ENCODE data around the gene DPH7.

The DPH7 gene

GRCh38 chr9:137574192-137574591 lies 4.5 kb downstream of the DPH7 start:
- no peak for ATAC-seq
- TF ChIP-seq RARB (CRISPR knock-in tag; IDR thresholded peaks at IDR 0.05), result no peak
- TF ChIP-seq ZNF565 (CRISPR knock-in tag; conservative IDR thresholded peaks at IDR 0.05; ENCODE audit: low read depth), result no peak
- TF ChIP-seq POU6F1 (CRISPR knock-in tag; IDR thresholded peaks at IDR 0.05; ENCODE audit: borderline replicate concordance, low read depth), result no peak
- no peak for TF ChIP-seq BACH2 (CRISPR knock-in tag; IDR thresholded peaks at IDR 0.05; ENCODE audit: borderline replicate concordance)
- TF ChIP-seq PATZ1 (CRISPR knock-in tag; IDR thresholded peaks at IDR 0.05; ENCODE audit: borderline replicate concordance), result no peak
- TF ChIP-seq TOX (CRISPR knock-in tag; IDR thresholded peaks at IDR 0.05; ENCODE audit: borderline replicate concordance), result no peak
- TF ChIP-seq ISL1 (CRISPR knock-in tag; IDR thresholded peaks at IDR 0.05), result no peak
- no peak for TF ChIP-seq CSDC2 (CRISPR knock-in tag; IDR thresholded peaks at IDR 0.05)
- TF ChIP-seq GLIS3 (CRISPR knock-in tag; IDR thresholded peaks at IDR 0.05), result no peak
- no peak for TF ChIP-seq ZFP30 (CRISPR knock-in tag; IDR thresholded peaks at IDR 0.05)
- TF ChIP-seq CSRNP3 (CRISPR knock-in tag; IDR thresholded peaks at IDR 0.05), result no peak
- no peak for TF ChIP-seq ZNF8 (CRISPR knock-in tag; IDR thresholded peaks at IDR 0.05)
- no peak for TF ChIP-seq ARNTL (CRISPR knock-in tag; IDR thresholded peaks at IDR 0.05; ENCODE audit: borderline replicate concordance, low read depth)
- TF ChIP-seq ZNF70 (CRISPR knock-in tag; IDR thresholded peaks at IDR 0.05), result no peak
- TF ChIP-seq ESRRG (CRISPR knock-in tag; IDR thresholded peaks at IDR 0.05), result no peak
- TF ChIP-seq TSHZ2 (CRISPR knock-in tag; IDR thresholded peaks at IDR 0.05), result no peak

- no peak for ATAC-seq
- TF ChIP-seq PATZ1 (CRISPR knock-in tag; IDR thresholded peaks at IDR 0.05; ENCODE audit: borderline replicate concordance) (no peak), ZNF8 (CRISPR knock-in tag; IDR thresholded peaks at IDR 0.05) (no peak), ZNF70 (CRISPR knock-in tag; IDR thresholded peaks at IDR 0.05) (no peak), ARNTL (CRISPR knock-in tag; IDR thresholded peaks at IDR 0.05; ENCODE audit: borderline replicate concordance, low read depth) (no peak), CREB5 (CRISPR knock-in tag; IDR thresholded peaks at IDR 0.05; ENCODE audit: low read depth) (no peak), TOX (CRISPR knock-in tag; IDR thresholded peaks at IDR 0.05; ENCODE audit: borderline replicate concordance) (no peak), SNAI2 (CRISPR knock-in tag; IDR thresholded peaks at IDR 0.05) (no peak), ZFP3 (CRISPR knock-in tag; IDR thresholded peaks at IDR 0.05) (no peak), ZC3H10 (CRISPR knock-in tag; IDR thresholded peaks at IDR 0.05) (no peak), ESRRG (CRISPR knock-in tag; IDR thresholded peaks at IDR 0.05) (no peak), RARB (CRISPR knock-in tag; IDR thresholded peaks at IDR 0.05) (no peak), CSDC2 (CRISPR knock-in tag; IDR thresholded peaks at IDR 0.05) (no peak), ISL1 (CRISPR knock-in tag; IDR thresholded peaks at IDR 0.05) (no peak), POU6F1 (CRISPR knock-in tag; IDR thresholded peaks at IDR 0.05; ENCODE audit: borderline replicate concordance, low read depth) (no peak), GLIS3 (CRISPR knock-in tag; IDR thresholded peaks at IDR 0.05) (no peak), BACH2 (CRISPR knock-in tag; IDR thresholded peaks at IDR 0.05; ENCODE audit: borderline replicate concordance) (no peak), TSHZ2 (CRISPR knock-in tag; IDR thresholded peaks at IDR 0.05) (no peak), OSR1 (CRISPR knock-in tag; IDR thresholded peaks at IDR 0.05) (no peak)
These were observed 8.2 kb downstream of the DPH7 start for GRCh38 chr9:137570566-137570965.
